ENCODE data around the gene ZBTB40. TPM values are rescaled to one million over a fixed set of nuclear protein-coding genes. Genes with fewer than 3 reads are reported as not detected.

The ZBTB40 gene
- total RNA-seq, 4 donors from 2014 or later: 12.2 to 19.6 (median 15.4) TPM

GRCh38 chr1:22484706-22485345, 33.2 kb downstream of the ZBTB40 start:
- TF ChIP-seq, protein P1, sequence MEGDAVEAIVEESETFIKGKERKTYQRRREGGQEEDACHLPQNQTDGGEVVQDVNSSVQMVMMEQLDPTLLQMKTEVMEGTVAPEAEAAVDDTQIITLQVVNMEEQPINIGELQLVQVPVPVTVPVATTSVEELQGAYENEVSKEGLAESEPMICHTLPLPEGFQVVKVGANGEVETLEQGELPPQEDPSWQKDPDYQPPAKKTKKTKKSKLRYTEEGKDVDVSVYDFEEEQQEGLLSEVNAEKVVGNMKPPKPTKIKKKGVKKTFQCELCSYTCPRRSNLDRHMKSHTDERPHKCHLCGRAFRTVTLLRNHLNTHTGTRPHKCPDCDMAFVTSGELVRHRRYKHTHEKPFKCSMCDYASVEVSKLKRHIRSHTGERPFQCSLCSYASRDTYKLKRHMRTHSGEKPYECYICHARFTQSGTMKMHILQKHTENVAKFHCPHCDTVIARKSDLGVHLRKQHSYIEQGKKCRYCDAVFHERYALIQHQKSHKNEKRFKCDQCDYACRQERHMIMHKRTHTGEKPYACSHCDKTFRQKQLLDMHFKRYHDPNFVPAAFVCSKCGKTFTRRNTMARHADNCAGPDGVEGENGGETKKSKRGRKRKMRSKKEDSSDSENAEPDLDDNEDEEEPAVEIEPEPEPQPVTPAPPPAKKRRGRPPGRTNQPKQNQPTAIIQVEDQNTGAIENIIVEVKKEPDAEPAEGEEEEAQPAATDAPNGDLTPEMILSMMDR (IDR thresholded peaks at IDR 0.05; ENCODE audit: low read depth): no peak

GRCh38 chr1:22485431-22485830, 33.8 kb downstream of the ZBTB40 start:
- TF ChIP-seq, protein P1 (IDR thresholded peaks at IDR 0.05; ENCODE audit: low read depth): no peak

GRCh38 chr1:22487781-22488180, 36.1 kb downstream of the ZBTB40 start:
- TF ChIP-seq, protein P1 (IDR thresholded peaks at IDR 0.05; ENCODE audit: low read depth): no peak

DNA sequence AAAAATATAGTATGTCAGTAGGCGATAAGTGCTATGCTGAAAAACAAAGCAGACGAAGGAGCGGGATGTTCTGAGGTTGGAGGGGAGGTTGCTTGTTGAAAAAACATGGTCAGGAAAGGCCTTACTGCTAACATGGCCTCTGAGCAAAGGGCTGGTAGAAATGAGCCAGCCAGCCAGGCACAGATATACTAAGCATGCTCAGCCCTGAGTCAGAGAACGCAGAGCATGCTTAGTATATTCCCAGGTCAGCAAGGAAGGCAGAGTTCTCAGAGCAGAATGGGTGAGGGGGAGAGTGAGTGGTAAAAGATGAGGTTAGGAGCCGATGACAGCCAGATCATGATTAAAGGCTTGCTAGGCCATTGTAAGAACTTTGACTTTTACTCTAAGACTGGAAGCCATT, 36.7 kb downstream of the ZBTB40 start:
- TF ChIP-seq, protein P1 (IDR thresholded peaks at IDR 0.05; ENCODE audit: low read depth): no peak

- TF ChIP-seq, protein P1 (IDR thresholded peaks at IDR 0.05; ENCODE audit: low read depth): no peak
Measured at GRCh38 chr1:22489278-22489677, 37.6 kb downstream of the ZBTB40 start.

GRCh38 chr1:22489823-22490222, 38.2 kb downstream of the ZBTB40 start:
- TF ChIP-seq, protein P1 (IDR thresholded peaks at IDR 0.05; ENCODE audit: low read depth): no peak

GRCh38 chr1:22490309-22490708, 38.7 kb downstream of the ZBTB40 start:
- TF ChIP-seq, protein P1 (IDR thresholded peaks at IDR 0.05; ENCODE audit: low read depth): no peak

Data from subcutaneous adipose tissue (tissue), 4 donors.